HEK293 (cell line): ENCODE data around the gene PRTN3.

Experiments
- MZF1 ChIP-seq: fragments of 450-650 bp; formaldehyde crosslinking; IDR thresholded peaks from 2 replicates; pipeline ENCODE4 v1.5.1; 2017; ENCODE audit warnings: missing biosample characterization, missing genetic modification characterization, borderline replicate concordance
- TCF7L2 ChIP-seq: IDR thresholded peaks from 2 replicates; pipeline ENCODE4 v1.6.1; 2011; ENCODE audit warnings: low read depth, mild to moderate bottlenecking, inconsistent platforms, low read length, moderate library complexity, borderline replicate concordance
- TRIM28 ChIP-seq: IDR thresholded peaks from 2 replicates; pipeline ENCODE4 v1.6.1; 2011; ENCODE audit warnings: low read length, control low read depth, borderline replicate concordance
- YY1 ChIP-seq: fragments of 450-650 bp; formaldehyde crosslinking; IDR thresholded peaks from 2 replicates; pipeline ENCODE4 v1.5.1; 2018; ENCODE audit warnings: missing biosample characterization, missing genetic modification characterization
- ZBTB21 ChIP-seq: fragments of 450-650 bp; formaldehyde crosslinking; IDR thresholded peaks from 2 replicates; pipeline ENCODE4 v1.5.1; 2017; ENCODE audit warnings: missing biosample characterization, missing genetic modification characterization
- ZBTB8A ChIP-seq: fragments of 450-650 bp; formaldehyde crosslinking; IDR thresholded peaks from 2 replicates; pipeline ENCODE4 v1.5.1; 2016; ENCODE audit warnings: missing biosample characterization, missing genetic modification characterization
- ZNF423 ChIP-seq: fragments of 450-650 bp; formaldehyde crosslinking; IDR thresholded peaks from 2 replicates; pipeline ENCODE4 v1.5.1; 2016; ENCODE audit warnings: missing biosample characterization, missing genetic modification characterization
- ZNF544 ChIP-seq: fragments of 450-650 bp; formaldehyde crosslinking; IDR thresholded peaks from 2 replicates; pipeline ENCODE4 v1.5.0; 2017; ENCODE audit warnings: missing biosample characterization, missing genetic modification characterization
- TF ChIP-seq, protein P1 (sequence below): fragments of 450-650 bp; formaldehyde crosslinking; IDR thresholded peaks from 2 replicates; pipeline ENCODE4 v1.5.1; 2016; ENCODE audit warnings: missing biosample characterization, missing genetic modification characterization
- TF ChIP-seq, protein P2 (sequence below): fragments of 450-650 bp; formaldehyde crosslinking; IDR thresholded peaks from 2 replicates; pipeline ENCODE4 v1.5.1; 2016; ENCODE audit warnings: missing biosample characterization, missing genetic modification characterization

- TF ChIP-seq MZF1 (tag by site-specific recombination) (no peak), ZBTB8A (tag by site-specific recombination) (no peak), ZNF544 (no peak), ZBTB21 (no peak), TRIM28 (no peak), ZNF423 (tag by site-specific recombination) (no peak), YY1 (no peak), TCF7L2 (no peak)
- TF ChIP-seq, protein P1, sequence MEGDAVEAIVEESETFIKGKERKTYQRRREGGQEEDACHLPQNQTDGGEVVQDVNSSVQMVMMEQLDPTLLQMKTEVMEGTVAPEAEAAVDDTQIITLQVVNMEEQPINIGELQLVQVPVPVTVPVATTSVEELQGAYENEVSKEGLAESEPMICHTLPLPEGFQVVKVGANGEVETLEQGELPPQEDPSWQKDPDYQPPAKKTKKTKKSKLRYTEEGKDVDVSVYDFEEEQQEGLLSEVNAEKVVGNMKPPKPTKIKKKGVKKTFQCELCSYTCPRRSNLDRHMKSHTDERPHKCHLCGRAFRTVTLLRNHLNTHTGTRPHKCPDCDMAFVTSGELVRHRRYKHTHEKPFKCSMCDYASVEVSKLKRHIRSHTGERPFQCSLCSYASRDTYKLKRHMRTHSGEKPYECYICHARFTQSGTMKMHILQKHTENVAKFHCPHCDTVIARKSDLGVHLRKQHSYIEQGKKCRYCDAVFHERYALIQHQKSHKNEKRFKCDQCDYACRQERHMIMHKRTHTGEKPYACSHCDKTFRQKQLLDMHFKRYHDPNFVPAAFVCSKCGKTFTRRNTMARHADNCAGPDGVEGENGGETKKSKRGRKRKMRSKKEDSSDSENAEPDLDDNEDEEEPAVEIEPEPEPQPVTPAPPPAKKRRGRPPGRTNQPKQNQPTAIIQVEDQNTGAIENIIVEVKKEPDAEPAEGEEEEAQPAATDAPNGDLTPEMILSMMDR = no peak
- TF ChIP-seq, protein P2, sequence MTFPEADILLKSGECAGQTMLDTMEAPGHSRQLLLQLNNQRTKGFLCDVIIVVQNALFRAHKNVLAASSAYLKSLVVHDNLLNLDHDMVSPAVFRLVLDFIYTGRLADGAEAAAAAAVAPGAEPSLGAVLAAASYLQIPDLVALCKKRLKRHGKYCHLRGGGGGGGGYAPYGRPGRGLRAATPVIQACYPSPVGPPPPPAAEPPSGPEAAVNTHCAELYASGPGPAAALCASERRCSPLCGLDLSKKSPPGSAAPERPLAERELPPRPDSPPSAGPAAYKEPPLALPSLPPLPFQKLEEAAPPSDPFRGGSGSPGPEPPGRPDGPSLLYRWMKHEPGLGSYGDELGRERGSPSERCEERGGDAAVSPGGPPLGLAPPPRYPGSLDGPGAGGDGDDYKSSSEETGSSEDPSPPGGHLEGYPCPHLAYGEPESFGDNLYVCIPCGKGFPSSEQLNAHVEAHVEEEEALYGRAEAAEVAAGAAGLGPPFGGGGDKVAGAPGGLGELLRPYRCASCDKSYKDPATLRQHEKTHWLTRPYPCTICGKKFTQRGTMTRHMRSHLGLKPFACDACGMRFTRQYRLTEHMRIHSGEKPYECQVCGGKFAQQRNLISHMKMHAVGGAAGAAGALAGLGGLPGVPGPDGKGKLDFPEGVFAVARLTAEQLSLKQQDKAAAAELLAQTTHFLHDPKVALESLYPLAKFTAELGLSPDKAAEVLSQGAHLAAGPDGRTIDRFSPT (tag by site-specific recombination) = no peak
Observed at GRCh38 chr19:868458-869244, 27.9 kb downstream of the PRTN3 start.
